Natural killer cell (primary cell): ENCODE results near the gene LAP3. TPM values are rescaled to one million over a fixed set of nuclear protein-coding genes. Genes with fewer than 3 reads are reported as not detected.

Experiments used
- ATAC-seq, 3 donors: fragments of 150-1000 bp in 2 of 3; fragments of 200-7000 bp in 1 of 3; cut with Tn5 transposase; 1 replicate in 1 of 3; 2 replicates in 2 of 3; pipeline ENCODE4 v1.10.0; 2021; ENCODE audit warnings: mild to moderate bottlenecking in 2 of 3, moderate library complexity in 2 of 3
- DNase-seq, 2 donors: peaks; one replicate each; pipeline versions ENCODE4 v3.0.0 to v3.0.0-alpha.2; 2013 to 2021; ENCODE audit warnings: mixed read lengths in 1 of 2
- H3K27ac ChIP-seq: one replicate; pipeline ENCODE4 v1.5.1; 2013; ENCODE audit warnings: mild to moderate bottlenecking, low read length
- H3K27me3 ChIP-seq: one replicate; pipeline ENCODE4 v1.6.1; 2013; ENCODE audit warnings: low read length; ENCODE audit not compliant: control insufficient read depth, insufficient read depth
- H3K36me3 ChIP-seq: one replicate; pipeline ENCODE4 v1.6.1; 2013; ENCODE audit warnings: low read length; ENCODE audit not compliant: control insufficient read depth, insufficient read depth
- H3K4me1 ChIP-seq: one replicate; pipeline ENCODE4 v1.6.1; 2013; ENCODE audit warnings: low read length; ENCODE audit not compliant: control insufficient read depth, insufficient read depth
- H3K4me3 ChIP-seq: one replicate; pipeline ENCODE4 v1.5.1; 2013; ENCODE audit warnings: low read length
- H3K9me3 ChIP-seq: one replicate; pipeline ENCODE4 v1.6.1; 2013; ENCODE audit warnings: low read length; ENCODE audit not compliant: control insufficient read depth, insufficient read depth
- H3K27ac Mint-ChIP-seq, 2 donors: one replicate each; pipeline ENCODE4 v1.8.0; 2022; ENCODE audit warnings: mild to moderate bottlenecking in 2 of 2, mixed read lengths in 2 of 2, moderate library complexity in 1 of 2
- H3K27me3 Mint-ChIP-seq, 2 donors: one replicate each; pipeline ENCODE4 v1.8.0; 2022; ENCODE audit warnings: low read depth in 2 of 2, mixed read lengths in 2 of 2
- H3K36me3 Mint-ChIP-seq: one replicate; pipeline ENCODE4 v1.8.0; 2022; ENCODE audit warnings: mixed read lengths
- H3K4me1 Mint-ChIP-seq, 2 donors: one replicate each; pipeline ENCODE4 v1.8.0; 2022; ENCODE audit warnings: mixed read lengths in 2 of 2
- H3K4me3 Mint-ChIP-seq: one replicate; pipeline ENCODE4 v1.8.0; 2022; ENCODE audit warnings: mild to moderate bottlenecking, moderate library complexity, mixed read lengths
- H3K9me3 Mint-ChIP-seq, 2 donors: one replicate each; pipeline ENCODE4 v1.8.0; 2022; ENCODE audit warnings: mixed read lengths in 2 of 2
- WGBS: methylation state at CpG from one replicate; pipeline ENCODE4 v1.1.7; 2013; ENCODE audit warnings: missing lambda C conversion rate; ENCODE audit not compliant: insufficient coverage; 5-methylcytosine and 5-hydroxymethylcytosine counted together
- intact Hi-C: fragments of 100-400 bp; cut with micrococcal nuclease; formaldehyde crosslinking; loops from one replicate; pipeline ENCODE4 v1.14.2; 2022
- total RNA-seq, 4 donors: library from RNA; stranded (reverse); fragments of 120-200 nt in 1 of 4; gene quantifications; one replicate each; pipeline versions ENCODE4 v1.2.3 to v1.2.4, GENCODE V29; 2013 to 2022
- TF ChIP-seq, protein P1 (sequence below): fragments of 200-600 bp; IDR thresholded peaks from one replicate; pipeline ENCODE4 v1.8.0; 2022; ENCODE audit warnings: antibody characterized with exemption

The LAP3 gene
- total RNA-seq, 3 donors from 2014 or later (not counting 1 experiment from before 2014, with no cell fraction given) = 68.2 to 76.1 (median 71.6) TPM

DNA sequence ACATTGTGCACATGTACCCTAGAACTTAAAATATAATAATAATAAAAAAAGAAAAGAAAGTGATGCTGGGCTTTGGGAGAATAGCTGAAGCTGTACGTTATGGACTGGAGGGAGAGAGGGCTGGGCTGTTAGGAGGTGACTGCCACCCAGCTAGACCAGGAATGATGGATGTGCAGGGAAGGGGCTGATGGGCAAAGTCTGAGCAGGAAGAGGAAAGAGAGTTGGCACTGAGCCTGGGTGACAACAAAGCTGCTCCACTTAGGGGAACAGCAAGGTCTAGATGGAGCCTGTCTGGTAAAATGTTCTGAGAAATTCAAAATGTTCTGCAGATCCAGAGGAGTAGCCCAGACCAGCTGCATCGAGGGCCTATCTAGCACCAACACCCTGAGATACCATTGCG is 69.7 kb downstream of the LAP3 start:
- ATAC-seq (no peak), DNase-seq (no peak)
- no peaks in the 10 kb centered on the region for H3K27me3 ChIP-seq
- Mint-ChIP-seq H3K9me3 (no peaks in the 10 kb centered on the region), H3K36me3 (no peaks in the 10 kb centered on the region), H3K4me1 (no peaks in the 10 kb centered on the region), H3K4me3 (no peak overlapping the region), H3K27ac (no peak overlapping the region), H3K27me3 (peaks cover 0 to 5% of the 10 kb centered on the region in 2 donors)
- no peaks in the 10 kb centered on the region for H3K4me1 ChIP-seq
- no peak overlapping the region for H3K27ac ChIP-seq
- intact Hi-C loops = no loop called here
- 67% methylated on average over 3 of the region's 3 CpGs for WGBS
- peaks cover 2% of the 10 kb centered on the region for H3K9me3 ChIP-seq
- TF ChIP-seq, protein P1, sequence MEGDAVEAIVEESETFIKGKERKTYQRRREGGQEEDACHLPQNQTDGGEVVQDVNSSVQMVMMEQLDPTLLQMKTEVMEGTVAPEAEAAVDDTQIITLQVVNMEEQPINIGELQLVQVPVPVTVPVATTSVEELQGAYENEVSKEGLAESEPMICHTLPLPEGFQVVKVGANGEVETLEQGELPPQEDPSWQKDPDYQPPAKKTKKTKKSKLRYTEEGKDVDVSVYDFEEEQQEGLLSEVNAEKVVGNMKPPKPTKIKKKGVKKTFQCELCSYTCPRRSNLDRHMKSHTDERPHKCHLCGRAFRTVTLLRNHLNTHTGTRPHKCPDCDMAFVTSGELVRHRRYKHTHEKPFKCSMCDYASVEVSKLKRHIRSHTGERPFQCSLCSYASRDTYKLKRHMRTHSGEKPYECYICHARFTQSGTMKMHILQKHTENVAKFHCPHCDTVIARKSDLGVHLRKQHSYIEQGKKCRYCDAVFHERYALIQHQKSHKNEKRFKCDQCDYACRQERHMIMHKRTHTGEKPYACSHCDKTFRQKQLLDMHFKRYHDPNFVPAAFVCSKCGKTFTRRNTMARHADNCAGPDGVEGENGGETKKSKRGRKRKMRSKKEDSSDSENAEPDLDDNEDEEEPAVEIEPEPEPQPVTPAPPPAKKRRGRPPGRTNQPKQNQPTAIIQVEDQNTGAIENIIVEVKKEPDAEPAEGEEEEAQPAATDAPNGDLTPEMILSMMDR = no peak
- H3K4me3 ChIP-seq = no peak overlapping the region
- H3K36me3 ChIP-seq = no peaks in the 10 kb centered on the region

- Mint-ChIP-seq H3K4me1 (no peaks in the 10 kb centered on the region), H3K4me3 (no peak overlapping the region), H3K27ac (no peak overlapping the region), H3K36me3 (no peaks in the 10 kb centered on the region), H3K27me3 (peaks cover 0 to 5% of the 10 kb centered on the region in 2 donors), H3K9me3 (no peaks in the 10 kb centered on the region)
- peaks cover 2% of the 10 kb centered on the region for H3K9me3 ChIP-seq
- WGBS = 90% methylated on average over 9 of the region's 9 CpGs
- no peaks in the 10 kb centered on the region for H3K27me3 ChIP-seq
- no peaks in the 10 kb centered on the region for H3K36me3 ChIP-seq
- H3K4me1 ChIP-seq = no peaks in the 10 kb centered on the region
- TF ChIP-seq, protein P1 = no peak
- ATAC-seq (no peak), DNase-seq (no peak)
- intact Hi-C loops = no loop called here
- no peak overlapping the region for H3K27ac ChIP-seq
- H3K4me3 ChIP-seq = no peak overlapping the region
Measured at GRCh38 chr4:17647176-17647806, 70.3 kb downstream of the LAP3 start.

DNA sequence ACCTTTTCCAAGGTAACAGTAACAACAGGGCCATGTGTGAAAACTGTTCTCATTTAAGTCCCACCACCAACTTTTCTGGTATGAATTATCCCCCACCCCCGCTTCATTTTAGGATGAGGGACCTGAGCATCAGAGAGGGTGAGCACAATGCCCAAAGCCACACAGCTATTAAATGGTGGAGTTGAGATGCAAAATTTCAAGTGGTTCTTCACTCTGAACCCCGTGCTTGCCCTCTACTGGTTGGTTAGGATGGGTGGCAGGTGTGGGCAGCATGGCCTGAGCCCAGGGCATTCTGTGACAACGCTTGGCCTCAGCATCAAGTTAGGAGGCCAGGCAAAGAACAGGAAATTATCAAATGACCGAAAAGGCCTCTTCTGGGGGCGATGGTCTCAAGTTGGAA is 70.9 kb downstream of the LAP3 start:
- peaks cover 2% of the 10 kb centered on the region for H3K9me3 ChIP-seq
- Mint-ChIP-seq H3K27me3 (peaks cover 0 to 5% of the 10 kb centered on the region in 2 donors), H3K4me1 (no peaks in the 10 kb centered on the region), H3K27ac (no peak overlapping the region), H3K4me3 (no peak overlapping the region), H3K9me3 (no peaks in the 10 kb centered on the region), H3K36me3 (no peaks in the 10 kb centered on the region)
- no peaks in the 10 kb centered on the region for H3K4me1 ChIP-seq
- 74% methylated on average over 5 of the region's 5 CpGs for WGBS
- intact Hi-C loops = no loop called here
- H3K27me3 ChIP-seq = no peaks in the 10 kb centered on the region
- DNase-seq (no peak), ATAC-seq (no peak)
- TF ChIP-seq, protein P1 = no peak
- no peak overlapping the region for H3K27ac ChIP-seq
- H3K4me3 ChIP-seq = no peak overlapping the region
- no peaks in the 10 kb centered on the region for H3K36me3 ChIP-seq

- no peaks in the 10 kb centered on the region for H3K27me3 ChIP-seq
- H3K9me3 Mint-ChIP-seq = no peaks in the 10 kb centered on the region
- peaks cover 0 to 5% of the 10 kb centered on the region in 2 donors for H3K27me3 Mint-ChIP-seq
- H3K4me1 Mint-ChIP-seq = no peaks in the 10 kb centered on the region
- no peak overlapping the region for H3K4me3 ChIP-seq
- no peak overlapping the region for H3K27ac Mint-ChIP-seq
- intact Hi-C loops = no loop called here
- peaks cover 2% of the 10 kb centered on the region for H3K9me3 ChIP-seq
- TF ChIP-seq, protein P1 = no peak
- ATAC-seq = no peak
- no peak overlapping the region for H3K27ac ChIP-seq
- H3K36me3 ChIP-seq = no peaks in the 10 kb centered on the region
- H3K4me1 ChIP-seq = no peaks in the 10 kb centered on the region
- H3K4me3 Mint-ChIP-seq = no peak overlapping the region
- no peaks in the 10 kb centered on the region for H3K36me3 Mint-ChIP-seq
- 87% methylated on average over 1 of the region's 2 CpGs for WGBS
- DNase-seq = no peak
Measured at GRCh38 chr4:17650406-17650805, 73.4 kb downstream of the LAP3 start.
